HFF-Myc (cell line): Measurements from ENCODE around the gene GOPC.
"Not testable (repeated sequence)": the region's sequence is repeated elsewhere in the genome, so short reads cannot be mapped to it uniquely, and the experiment has no call there.

Experiments used
- DNase-seq: peaks from one replicate; pipeline ENCODE4 v3.0.0-alpha.2; 2011; ENCODE audit warnings: low read depth; ENCODE audit errors: extremely low read depth
- H3K4me3 ChIP-seq: replicated peaks from 2 replicates; pipeline ENCODE4 v1.5.1; 2011; ENCODE audit warnings: low read depth, mild to moderate bottlenecking, control low read depth, low read length
- CTCF ChIP-seq: IDR thresholded peaks from 2 replicates; pipeline ENCODE4 v1.5.1; 2012; ENCODE audit warnings: mild to moderate bottlenecking, low read depth, low read length, control low read depth; ENCODE audit errors: missing control alignments

GOPC gene

GRCh38 chr6:117602151-117602898 is at the start of gene GOPC:
Gene GOPC (minus strand): TSS chr6:117602511. CDS start chr6:117602288, 223 bp downstream.
- H3K4me3 ChIP-seq: peak within 1 kb of the TSS; percentile 68
- no peak for TF ChIP-seq CTCF
- DNase-seq: peak; percentile 94

GRCh38 chr6:117651984-117652383 is 49.7 kb upstream of the GOPC start:
- DNase-seq, H3K4me3 ChIP-seq: not testable (repeated sequence)

GRCh38 chr6:117642976-117643375 is 40.7 kb upstream of the GOPC start:
- no peak for DNase-seq
- no peak for TF ChIP-seq CTCF
- no peak overlapping the region for H3K4me3 ChIP-seq

GRCh38 chr6:117637770-117638169 is 35.5 kb upstream of the GOPC start:
- no peak overlapping the region for H3K4me3 ChIP-seq
- no peak for TF ChIP-seq CTCF
- DNase-seq: no peak

GRCh38 chr6:117629119-117629660 is 26.9 kb upstream of the GOPC start:
- no peak overlapping the region for H3K4me3 ChIP-seq
- TF ChIP-seq CTCF: no peak
- no peak for DNase-seq

GRCh38 chr6:117627533-117627932 is 25.2 kb upstream of the GOPC start:
- TF ChIP-seq CTCF: no peak
- no peak for DNase-seq
- H3K4me3 ChIP-seq: no peak overlapping the region

- TF ChIP-seq CTCF: no peak
- no peak for DNase-seq
- no peak overlapping the region for H3K4me3 ChIP-seq
These were observed 22.7 kb upstream of the GOPC start for GRCh38 chr6:117624869-117625481.
